Ovary (tissue), 9 donors: ENCODE results near the gene TUT7. TPM values are rescaled to one million over a fixed set of nuclear protein-coding genes. Genes with fewer than 3 reads are reported as not detected.
"Not testable (repeated sequence)": the region's sequence is repeated elsewhere in the genome, so short reads cannot be mapped to it uniquely, and the experiment has no call there.

Experiments used
- DNase-seq, 5 donors: peaks; one replicate each; pipeline ENCODE4 v3.0.0-alpha.2; 2019 to 2020
- H3K27ac ChIP-seq, 2 donors: fragments of 200-600 bp; one replicate each; pipeline versions ENCODE4 v1.5.1 to v1.8.0; 2019 to 2022
- H3K27me3 ChIP-seq: fragments of 200-600 bp; one replicate; pipeline ENCODE4 v1.8.0; 2022
- H3K36me3 ChIP-seq: fragments of 200-600 bp; sonication (generic); one replicate; pipeline ENCODE4 v1.5.1; 2019
- H3K4me1 ChIP-seq: one replicate; pipeline ENCODE4 v1.8.1; 2013; ENCODE audit warnings: mild to moderate bottlenecking, moderate library complexity; ENCODE audit not compliant: insufficient read depth
- H3K4me3 ChIP-seq: fragments of 200-600 bp; sonication (generic); one replicate; pipeline ENCODE4 v1.5.1; 2017
- H3K9me3 ChIP-seq, 2 donors: fragments of 200-600 bp in 1 of 2; sonication (generic) in 1 of 2; one replicate each; pipeline versions ENCODE4 v1.5.1 to v1.8.1; 2013 to 2019; ENCODE audit warnings: mild to moderate bottlenecking in 1 of 2, moderate library complexity in 1 of 2
- CTCF ChIP-seq, 3 donors: fragments of 450-650 bp in 2 of 3; fragments of 200-600 bp in 1 of 3; IDR thresholded peaks; one replicate each; pipeline versions ENCODE4 v1.5.1 to v1.8.0; 2016 to 2022; ENCODE audit warnings: antibody characterized with exemption in 3 of 3, mild to moderate bottlenecking in 1 of 3
- EP300 ChIP-seq: sonication (generic); formaldehyde crosslinking; IDR thresholded peaks from one replicate; pipeline ENCODE4 v1.6.1; 2017; ENCODE audit warnings: antibody characterized with exemption
- POLR2A ChIP-seq: fragments of 450-650 bp; IDR thresholded peaks from one replicate; pipeline ENCODE4 v1.6.1; 2017; ENCODE audit warnings: antibody characterized with exemption, mild to moderate bottlenecking, moderate library complexity
- WGBS, 3 donors: extraction: QIAGEN DNeasy Blood & Tissue Kit in 1 of 3; methylation state at CpG; one replicate each; pipeline versions ENCODE4 v1.1.5 to v1.1.7; 2013 to 2017; 5-methylcytosine and 5-hydroxymethylcytosine counted together
- intact Hi-C, 4 donors: fragments of 100-400 bp; cut with DNase I; formaldehyde crosslinking; loops; one replicate each; pipeline versions ENCODE4 v1.11.0 to v1.15.1; 2022 to 2023
- polyA plus RNA-seq, 2 donors: library from polyadenylated mRNA; stranded (reverse); fragments of 200-250 nt in 1 of 2; fragments of 350-450 nt in 1 of 2; fragmentation: Illumina TruSeq in 1 of 2; extraction: RNeasy Lipid Tissue Mini Kit (QIAGEN cat#74804) in 1 of 2; gene quantifications; one replicate each; pipeline ENCODE4 v1.2.3, GENCODE V29; 2013 to 2014
- total RNA-seq, 7 donors: library from RNA; depleted of rRNA in 2 of 7; stranded (reverse); fragments of >200 nt in 2 of 7; fragmentation: NEBNext Ultra II Directional in 3 of 7; extraction: Animal tissue kit (Norgen Biotek cat#: 25700) in 3 of 7; gene quantifications; one replicate each; pipeline versions ENCODE4 v1.1.0 to v1.2.4, GENCODE V29; 2016 to 2023
- donor health status: DM: no; HTN: no; CAD: no; lungs with moderate emphysema.
- donor health status: DM: no; HTN: no; CAD: no.
- donor health status: Bipolar disorder and iron deficiency.
- donor health status: DM: yes; HTN: yes; CAD: no.
- donor health status: DM: no; HTN: no; CAD: no.
- donor health status: DM: yes; HTN: yes; CAD: no.

The TUT7 gene
- total and polyA plus RNA-seq, 9 donors = 10.5 to 30.0 (median 18.1) TPM

GRCh38 chr9:86315078-86315477, 39.1 kb downstream of the TUT7 start:
- DNase-seq = no peak
- Histone ChIP-seq H3K4me3 (no peak overlapping the region), H3K9me3 (no peaks in the 10 kb centered on the region), H3K4me1 (no peaks in the 10 kb centered on the region), H3K27ac (no peak overlapping the region), H3K36me3 (no peaks in the 10 kb centered on the region), H3K27me3 (no peaks in the 10 kb centered on the region)
- TF ChIP-seq EP300 (no peak), CTCF (IDR thresholded peaks at IDR 0.05) (no peak), POLR2A (no peak)
- intact Hi-C loops = no loop called here
- 14 to 27% (median 17%) methylated on average over 2 of the region's 2 CpGs for WGBS, 3 donors

GRCh38 chr9:86312959-86313358, 41.3 kb downstream of the TUT7 start:
- H3K4me1 ChIP-seq, DNase-seq, H3K27ac ChIP-seq, H3K27me3 ChIP-seq, intact Hi-C loops, H3K4me3 ChIP-seq, H3K36me3 ChIP-seq, H3K9me3 ChIP-seq: not testable (repeated sequence)
- WGBS, 3 donors = 95 to 97% (median 96%) methylated on average over 2 of the region's 2 CpGs

GRCh38 chr9:86308687-86309086, 45.5 kb downstream of the TUT7 start:
- no peak overlapping the region for H3K27ac ChIP-seq
- 82 to 86% (median 84%) methylated on average over 1 of the region's 1 CpG for WGBS, 3 donors
- H3K9me3 ChIP-seq = no peaks in the 10 kb centered on the region
- no peaks in the 10 kb centered on the region for H3K36me3 ChIP-seq
- intact Hi-C loops = no loop called here
- TF ChIP-seq POLR2A = no peak
- no peak for TF ChIP-seq CTCF (IDR thresholded peaks at IDR 0.05)
- TF ChIP-seq EP300 = no peak
- no peaks in the 10 kb centered on the region for H3K27me3 ChIP-seq
- no peak for DNase-seq
- peaks cover 2% of the 10 kb centered on the region for H3K4me1 ChIP-seq
- no peak overlapping the region for H3K4me3 ChIP-seq

- no peak for TF ChIP-seq EP300
- no peak for TF ChIP-seq CTCF (IDR thresholded peaks at IDR 0.05)
- Histone ChIP-seq H3K27me3 (no peaks in the 10 kb centered on the region), H3K9me3 (no peaks in the 10 kb centered on the region), H3K27ac (peak overlapping the region in 1 of 2 donors; percentile 19), H3K4me1 (peaks cover 2% of the 10 kb centered on the region), H3K4me3 (no peak overlapping the region), H3K36me3 (no peaks in the 10 kb centered on the region)
- no peak for DNase-seq
- WGBS, 3 donors = 6 to 21% (median 12%) methylated on average over 3 of the region's 3 CpGs
- intact Hi-C loops = loop anchor here in 1 of 4 donors (5.0 kb wide), 1 partner anchor 1567 kb away; no protein-coding TSS in a partner anchor
Observed at GRCh38 chr9:86304236-86304730, 49.9 kb downstream of the TUT7 start.

- Histone ChIP-seq H3K9me3 (no peaks in the 10 kb centered on the region), H3K27me3 (no peaks in the 10 kb centered on the region), H3K4me3 (no peak overlapping the region), H3K27ac (peak overlapping the region in 1 of 2 donors; percentile 19), H3K4me1 (peaks cover 2% of the 10 kb centered on the region), H3K36me3 (no peaks in the 10 kb centered on the region)
- TF ChIP-seq EP300 (no peak), POLR2A (no peak), CTCF (IDR thresholded peaks at IDR 0.05) (no peak)
- no peak for DNase-seq
- intact Hi-C loops = loop anchor here in 1 of 4 donors (5.0 kb wide), 1 partner anchor 1566 kb away; no protein-coding TSS in a partner anchor
- 33 to 57% (median 41%) methylated on average over 4 of the region's 4 CpGs for WGBS, 3 donors
Observed at GRCh38 chr9:86303316-86303975, 50.8 kb downstream of the TUT7 start.
